ENCODE data around the gene SLC7A7. TPM values are rescaled to one million over a fixed set of nuclear protein-coding genes. Genes with fewer than 3 reads are reported as not detected.
"Not testable (repeated sequence)": the region's sequence is repeated elsewhere in the genome, so short reads cannot be mapped to it uniquely, and the experiment has no call there.

SLC7A7 gene
- total RNA-seq, 1 donor from 2014 or later = 157 TPM

DNA sequence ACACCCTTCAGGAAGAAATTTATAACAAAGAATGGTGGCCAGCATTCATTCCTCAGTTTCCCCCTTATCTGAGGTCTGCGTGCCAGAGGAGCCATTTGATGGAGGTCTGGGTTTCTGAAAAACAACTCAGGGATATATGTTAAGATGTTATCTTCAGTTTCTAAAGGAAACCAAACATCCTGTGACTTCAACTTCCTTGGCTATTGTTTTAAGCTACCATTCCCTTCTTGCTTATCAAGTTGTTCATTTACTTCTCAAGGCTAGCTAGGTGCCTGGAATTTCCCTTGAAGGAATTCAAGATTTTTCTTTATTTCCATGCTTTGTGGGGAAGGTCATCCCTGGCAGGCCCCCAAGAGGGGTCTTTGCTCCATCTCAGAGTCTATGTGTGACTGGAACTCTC lies 75.8 kb downstream of the SLC7A7 start:
- H3K4me1 ChIP-seq = no peaks in the 10 kb centered on the region
- H3K9me3 ChIP-seq = no peaks in the 10 kb centered on the region
- DNase-seq = no peak
- H3K4me3 ChIP-seq = no peak overlapping the region
- H3K27me3 ChIP-seq (ENCODE audit: low read depth) = no peaks in the 10 kb centered on the region
- intact Hi-C loops (cut with DNase I) = no loop called here
- ATAC-seq = no peak
- no peaks in the 10 kb centered on the region for H3K36me3 ChIP-seq
- no peak overlapping the region for H3K27ac ChIP-seq
- TF ChIP-seq, protein P1, sequence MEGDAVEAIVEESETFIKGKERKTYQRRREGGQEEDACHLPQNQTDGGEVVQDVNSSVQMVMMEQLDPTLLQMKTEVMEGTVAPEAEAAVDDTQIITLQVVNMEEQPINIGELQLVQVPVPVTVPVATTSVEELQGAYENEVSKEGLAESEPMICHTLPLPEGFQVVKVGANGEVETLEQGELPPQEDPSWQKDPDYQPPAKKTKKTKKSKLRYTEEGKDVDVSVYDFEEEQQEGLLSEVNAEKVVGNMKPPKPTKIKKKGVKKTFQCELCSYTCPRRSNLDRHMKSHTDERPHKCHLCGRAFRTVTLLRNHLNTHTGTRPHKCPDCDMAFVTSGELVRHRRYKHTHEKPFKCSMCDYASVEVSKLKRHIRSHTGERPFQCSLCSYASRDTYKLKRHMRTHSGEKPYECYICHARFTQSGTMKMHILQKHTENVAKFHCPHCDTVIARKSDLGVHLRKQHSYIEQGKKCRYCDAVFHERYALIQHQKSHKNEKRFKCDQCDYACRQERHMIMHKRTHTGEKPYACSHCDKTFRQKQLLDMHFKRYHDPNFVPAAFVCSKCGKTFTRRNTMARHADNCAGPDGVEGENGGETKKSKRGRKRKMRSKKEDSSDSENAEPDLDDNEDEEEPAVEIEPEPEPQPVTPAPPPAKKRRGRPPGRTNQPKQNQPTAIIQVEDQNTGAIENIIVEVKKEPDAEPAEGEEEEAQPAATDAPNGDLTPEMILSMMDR (IDR thresholded peaks at IDR 0.05) = no peak

DNA sequence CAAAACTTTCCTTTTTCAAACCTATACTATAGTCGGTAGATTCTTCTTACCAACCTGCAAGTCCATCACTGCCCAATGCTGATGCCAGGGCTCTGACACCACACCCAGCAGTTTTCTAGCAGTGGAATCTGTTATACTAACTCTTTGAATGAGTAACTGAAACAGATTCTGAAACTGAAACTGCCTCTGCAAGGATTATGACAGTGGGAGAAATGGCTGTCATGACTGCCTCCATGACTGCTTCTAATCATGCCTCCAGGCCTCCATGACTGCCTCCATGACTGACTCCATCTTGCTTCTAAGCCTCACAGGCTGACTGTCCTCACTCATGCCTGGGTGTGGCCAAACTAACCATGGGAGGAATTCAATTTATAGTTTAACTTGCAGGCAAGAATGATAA lies 78.2 kb downstream of the SLC7A7 start:
- no peaks in the 10 kb centered on the region for H3K27me3 ChIP-seq (ENCODE audit: low read depth)
- intact Hi-C loops (cut with DNase I) = no loop called here
- H3K4me1 ChIP-seq = no peaks in the 10 kb centered on the region
- H3K9me3 ChIP-seq = no peaks in the 10 kb centered on the region
- H3K27ac ChIP-seq = no peak overlapping the region
- no peaks in the 10 kb centered on the region for H3K36me3 ChIP-seq
- ATAC-seq (no peak), DNase-seq (no peak)
- TF ChIP-seq, protein P1 (IDR thresholded peaks at IDR 0.05) = no peak
- no peak overlapping the region for H3K4me3 ChIP-seq

DNA sequence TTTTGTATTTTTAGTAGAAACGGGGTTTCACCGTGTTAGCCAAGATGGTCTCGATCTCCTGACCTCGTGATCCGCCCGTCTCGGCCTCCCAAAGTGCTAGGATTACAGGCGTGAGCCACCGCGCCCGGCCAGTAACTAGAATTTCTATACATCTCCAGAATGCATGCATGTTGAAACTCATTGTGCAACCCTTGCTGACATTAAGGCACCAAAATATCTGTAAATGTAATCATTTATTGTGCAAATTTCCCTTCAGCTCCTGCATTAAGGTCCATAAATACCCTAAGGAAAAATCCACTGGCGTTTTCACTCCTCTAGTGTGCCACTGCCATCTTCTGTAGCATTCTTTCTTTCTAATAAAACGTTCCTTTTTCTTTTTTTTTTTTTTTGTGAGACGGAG lies 78.9 kb downstream of the SLC7A7 start:
- intact Hi-C loops (cut with DNase I); H3K4me1 ChIP-seq; H3K36me3 ChIP-seq; DNase-seq; H3K9me3 ChIP-seq; H3K27me3 ChIP-seq (ENCODE audit: low read depth); H3K4me3 ChIP-seq; ATAC-seq; H3K27ac ChIP-seq: not testable (repeated sequence)

DNA sequence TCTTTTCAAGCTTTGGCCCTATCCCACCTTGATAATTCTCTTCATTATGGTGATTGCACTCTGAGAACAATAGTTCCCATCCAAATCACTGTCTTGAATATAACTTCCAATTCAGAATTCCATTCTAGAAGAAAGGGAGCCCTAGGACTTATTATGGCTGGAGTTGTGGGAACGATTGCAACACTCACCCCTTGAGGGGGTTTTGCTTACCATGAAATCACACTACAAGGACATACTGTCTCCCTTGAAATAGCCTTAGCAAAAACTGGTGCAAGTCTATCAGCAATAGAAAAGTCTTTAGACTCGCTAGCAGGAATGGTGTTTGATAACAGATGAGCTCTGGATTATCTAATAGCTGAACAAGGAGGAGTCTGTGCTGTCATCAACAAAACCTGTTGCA lies 80.1 kb downstream of the SLC7A7 start:
- intact Hi-C loops (cut with DNase I) = no loop called here
- no peaks in the 10 kb centered on the region for H3K4me1 ChIP-seq
- H3K36me3 ChIP-seq = no peaks in the 10 kb centered on the region
- H3K27ac ChIP-seq = no peak overlapping the region
- H3K9me3 ChIP-seq = no peaks in the 10 kb centered on the region
- no peak overlapping the region for H3K4me3 ChIP-seq
- no peak for DNase-seq
- ATAC-seq = no peak
- TF ChIP-seq, protein P1 (IDR thresholded peaks at IDR 0.05) = no peak
- no peaks in the 10 kb centered on the region for H3K27me3 ChIP-seq (ENCODE audit: low read depth)

DNA sequence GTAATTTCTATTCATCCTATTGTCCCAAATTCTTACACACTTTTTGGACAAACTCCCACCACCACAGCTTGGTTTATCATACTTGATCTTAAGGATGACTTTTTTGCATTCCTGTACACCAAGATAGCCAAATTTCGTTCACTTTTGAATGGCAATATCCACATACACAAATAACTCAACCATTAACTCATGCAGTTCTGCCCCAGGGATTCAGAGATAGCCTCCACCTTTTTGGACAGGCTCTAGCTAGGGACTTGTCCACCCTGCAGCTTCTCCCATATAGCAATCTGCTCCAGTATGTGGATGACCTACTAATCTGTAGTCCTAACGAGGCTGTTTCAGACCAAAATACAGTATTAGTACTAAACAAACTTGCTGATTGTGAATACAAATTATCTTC lies 81.4 kb downstream of the SLC7A7 start:
- Histone ChIP-seq H3K9me3 (no peaks in the 10 kb centered on the region), H3K27me3 (ENCODE audit: low read depth) (no peaks in the 10 kb centered on the region), H3K36me3 (no peaks in the 10 kb centered on the region), H3K27ac (no peak overlapping the region), H3K4me3 (no peak overlapping the region), H3K4me1 (no peaks in the 10 kb centered on the region)
- no peak for DNase-seq
- TF ChIP-seq, protein P1 (IDR thresholded peaks at IDR 0.05) = no peak
- ATAC-seq = no peak
- intact Hi-C loops (cut with DNase I) = no loop called here

DNA sequence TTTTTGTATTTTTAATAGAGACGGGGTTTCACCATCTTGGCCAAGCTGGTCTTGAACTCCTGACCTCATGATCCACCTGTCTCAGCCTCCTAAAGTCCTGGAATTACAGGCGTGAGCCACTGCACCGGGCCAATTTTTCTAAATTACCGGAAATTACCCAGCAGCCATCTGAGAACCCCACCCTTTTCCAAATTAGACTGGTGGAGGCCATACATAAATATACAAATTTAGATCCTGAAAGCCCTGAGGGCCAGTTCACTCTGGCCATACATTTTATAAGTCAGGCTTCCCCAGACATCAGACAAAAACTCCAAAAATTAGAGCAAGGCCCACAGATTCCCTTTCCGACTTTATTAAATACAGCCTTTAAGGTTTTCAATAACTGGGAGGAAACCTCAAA lies 83.2 kb downstream of the SLC7A7 start:
- ATAC-seq; intact Hi-C loops (cut with DNase I); H3K4me1 ChIP-seq; H3K36me3 ChIP-seq; H3K9me3 ChIP-seq; DNase-seq; H3K27ac ChIP-seq; H3K27me3 ChIP-seq (ENCODE audit: low read depth); H3K4me3 ChIP-seq: not testable (repeated sequence)

DNA sequence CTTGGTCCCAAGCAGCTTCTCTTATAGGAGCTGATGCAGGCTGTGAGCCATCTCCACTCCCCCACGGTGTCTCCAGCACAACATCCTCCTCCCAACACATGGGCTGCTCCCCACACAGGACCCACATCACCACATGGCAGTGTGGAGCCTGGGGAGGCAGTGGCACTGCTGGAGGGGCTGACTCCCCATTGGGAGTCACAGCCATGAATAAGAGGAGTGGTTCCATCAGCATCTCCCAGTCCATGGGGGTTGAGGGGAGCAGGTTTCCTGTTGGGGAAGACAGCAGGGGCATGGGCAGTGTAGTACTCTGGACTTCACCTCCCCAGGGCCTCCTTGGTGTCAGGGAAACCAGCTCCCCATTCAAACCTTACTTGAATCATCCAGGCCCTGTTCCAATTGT lies 89.2 kb downstream of the SLC7A7 start:
- no peaks in the 10 kb centered on the region for H3K36me3 ChIP-seq
- H3K4me3 ChIP-seq = no peak overlapping the region
- no peaks in the 10 kb centered on the region for H3K27me3 ChIP-seq (ENCODE audit: low read depth)
- no peaks in the 10 kb centered on the region for H3K4me1 ChIP-seq
- TF ChIP-seq, protein P1 (IDR thresholded peaks at IDR 0.05) = no peak
- no peak overlapping the region for H3K27ac ChIP-seq
- H3K9me3 ChIP-seq = no peaks in the 10 kb centered on the region
- DNase-seq (no peak), ATAC-seq (peak in 1 of 2 donors; percentile 41)
- intact Hi-C loops (cut with DNase I) = no loop called here

DNA sequence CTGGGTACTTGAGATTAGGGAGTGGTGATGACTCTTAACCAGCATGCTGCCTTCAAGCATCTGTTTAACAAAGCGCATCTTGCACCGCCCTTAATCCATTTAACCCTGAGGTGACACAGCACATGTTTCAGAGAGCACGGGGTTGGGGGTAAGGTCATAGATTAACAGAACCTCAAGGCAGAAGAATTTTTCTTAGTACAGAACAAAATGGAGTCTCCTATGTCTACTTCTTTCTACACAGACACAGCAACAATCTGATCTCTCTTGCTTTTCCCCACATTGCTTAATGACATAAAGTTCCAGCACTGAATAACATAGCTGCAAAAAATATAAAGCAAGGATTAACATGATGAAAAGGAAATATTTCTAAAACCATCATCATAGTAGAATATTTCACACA lies 89.9 kb downstream of the SLC7A7 start:
- H3K4me1 ChIP-seq; intact Hi-C loops (cut with DNase I); H3K4me3 ChIP-seq; H3K27ac ChIP-seq; H3K9me3 ChIP-seq; H3K36me3 ChIP-seq; H3K27me3 ChIP-seq (ENCODE audit: low read depth); ATAC-seq; DNase-seq: not testable (repeated sequence)

DNA sequence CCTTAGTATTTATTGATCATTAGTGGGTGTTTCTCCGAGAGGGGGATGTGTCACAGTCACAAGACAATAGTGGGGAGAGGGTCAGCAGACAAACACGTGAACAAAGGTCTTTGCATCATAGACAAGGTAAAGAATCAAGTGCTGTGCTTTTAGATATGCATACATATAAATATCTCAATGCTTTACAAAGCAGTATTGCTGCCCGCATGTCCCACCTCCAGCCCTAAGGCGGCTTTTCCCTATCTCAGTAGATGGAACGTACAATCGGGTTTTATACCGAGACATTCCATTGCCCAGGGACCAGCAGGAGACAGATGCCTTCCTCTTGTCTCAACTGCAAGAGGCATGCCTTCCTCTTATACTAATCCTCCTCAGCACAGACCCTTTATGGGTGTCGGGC lies 90.4 kb downstream of the SLC7A7 start:
- intact Hi-C loops (cut with DNase I); H3K27me3 ChIP-seq (ENCODE audit: low read depth): not testable (repeated sequence)

More for the DNA sequence above, 90.4 kb downstream of the SLC7A7 start:
- H3K9me3 ChIP-seq, ATAC-seq, DNase-seq, H3K4me1 ChIP-seq, H3K36me3 ChIP-seq, H3K27ac ChIP-seq, H3K4me3 ChIP-seq: not testable (repeated sequence)

Data from lower lobe of right lung (tissue), 2 donors.